ENCODE measurements around the gene HOOK1.

HOOK1 gene

DNA sequence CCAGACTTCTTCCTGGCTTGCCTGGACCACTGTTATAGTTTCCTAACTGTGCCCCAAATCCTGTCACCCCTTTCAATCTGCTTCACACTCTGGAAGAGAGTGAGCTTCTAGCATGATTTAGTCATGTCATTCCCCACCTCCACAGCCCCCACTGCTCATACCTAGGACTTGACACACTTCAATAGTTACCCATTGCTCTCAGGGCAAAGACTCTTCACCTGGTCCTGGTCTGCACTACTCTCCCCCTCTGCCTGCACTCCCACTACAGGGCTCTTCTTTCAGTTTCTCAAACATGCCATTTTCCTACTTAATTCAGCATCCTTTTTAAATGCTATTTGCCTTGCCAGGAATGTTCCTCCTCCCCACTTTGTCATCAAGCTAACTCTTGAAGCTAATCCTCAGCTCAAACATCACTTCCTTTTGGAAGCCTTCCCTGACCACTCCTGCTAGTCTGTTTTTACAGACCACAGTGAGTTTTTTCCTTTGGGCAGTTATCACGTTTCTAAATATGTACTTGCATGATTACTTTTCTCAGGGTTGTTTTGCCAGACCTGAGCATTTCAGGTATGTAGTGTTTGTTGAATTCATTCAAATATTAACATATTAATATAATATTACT, 87.1 kb downstream of the HOOK1 start:
- H3K27ac ChIP-seq (ENCODE audit: low read depth, low read length, poor library complexity, severe bottlenecking): no peak overlapping the region
- H3K4me3 ChIP-seq (ENCODE audit: low read depth, low read length, poor library complexity, severe bottlenecking): no peak overlapping the region
- H3K4me1 ChIP-seq (ENCODE audit: insufficient read depth, low read length, severe bottlenecking): no peaks in the 10 kb centered on the region
- TF ChIP-seq, protein P1, sequence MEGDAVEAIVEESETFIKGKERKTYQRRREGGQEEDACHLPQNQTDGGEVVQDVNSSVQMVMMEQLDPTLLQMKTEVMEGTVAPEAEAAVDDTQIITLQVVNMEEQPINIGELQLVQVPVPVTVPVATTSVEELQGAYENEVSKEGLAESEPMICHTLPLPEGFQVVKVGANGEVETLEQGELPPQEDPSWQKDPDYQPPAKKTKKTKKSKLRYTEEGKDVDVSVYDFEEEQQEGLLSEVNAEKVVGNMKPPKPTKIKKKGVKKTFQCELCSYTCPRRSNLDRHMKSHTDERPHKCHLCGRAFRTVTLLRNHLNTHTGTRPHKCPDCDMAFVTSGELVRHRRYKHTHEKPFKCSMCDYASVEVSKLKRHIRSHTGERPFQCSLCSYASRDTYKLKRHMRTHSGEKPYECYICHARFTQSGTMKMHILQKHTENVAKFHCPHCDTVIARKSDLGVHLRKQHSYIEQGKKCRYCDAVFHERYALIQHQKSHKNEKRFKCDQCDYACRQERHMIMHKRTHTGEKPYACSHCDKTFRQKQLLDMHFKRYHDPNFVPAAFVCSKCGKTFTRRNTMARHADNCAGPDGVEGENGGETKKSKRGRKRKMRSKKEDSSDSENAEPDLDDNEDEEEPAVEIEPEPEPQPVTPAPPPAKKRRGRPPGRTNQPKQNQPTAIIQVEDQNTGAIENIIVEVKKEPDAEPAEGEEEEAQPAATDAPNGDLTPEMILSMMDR (IDR thresholded peaks at IDR 0.05; ENCODE audit: low read length): no peak
- no peak for TF ChIP-seq EZH2 (IDR thresholded peaks at IDR 0.05; ENCODE audit: borderline replicate concordance, low read length)
- no peaks in the 10 kb centered on the region for H3K9me2 ChIP-seq (ENCODE audit: low read depth, low read length)
- H2AFZ ChIP-seq (ENCODE audit: low read length): no peak overlapping the region
- no peaks in the 10 kb centered on the region for H3K27me3 ChIP-seq (ENCODE audit: insufficient read depth, low read length)
- H3K36me3 ChIP-seq (ENCODE audit: insufficient read depth, low read length): no peaks in the 10 kb centered on the region
- H3K9ac ChIP-seq (ENCODE audit: low read length): no peak overlapping the region
- H3K9me3 ChIP-seq (ENCODE audit: low read length): no peaks in the 10 kb centered on the region
- no peaks in the 10 kb centered on the region for H3K79me2 ChIP-seq (ENCODE audit: insufficient read depth, low read length)
- H4K20me1 ChIP-seq (ENCODE audit: insufficient read depth, low read length): no peaks in the 10 kb centered on the region
- no peak overlapping the region for H3K4me2 ChIP-seq (ENCODE audit: low read length)
- no peaks in the 10 kb centered on the region for H3F3A ChIP-seq (ENCODE audit: insufficient read depth, low read length)

DNA sequence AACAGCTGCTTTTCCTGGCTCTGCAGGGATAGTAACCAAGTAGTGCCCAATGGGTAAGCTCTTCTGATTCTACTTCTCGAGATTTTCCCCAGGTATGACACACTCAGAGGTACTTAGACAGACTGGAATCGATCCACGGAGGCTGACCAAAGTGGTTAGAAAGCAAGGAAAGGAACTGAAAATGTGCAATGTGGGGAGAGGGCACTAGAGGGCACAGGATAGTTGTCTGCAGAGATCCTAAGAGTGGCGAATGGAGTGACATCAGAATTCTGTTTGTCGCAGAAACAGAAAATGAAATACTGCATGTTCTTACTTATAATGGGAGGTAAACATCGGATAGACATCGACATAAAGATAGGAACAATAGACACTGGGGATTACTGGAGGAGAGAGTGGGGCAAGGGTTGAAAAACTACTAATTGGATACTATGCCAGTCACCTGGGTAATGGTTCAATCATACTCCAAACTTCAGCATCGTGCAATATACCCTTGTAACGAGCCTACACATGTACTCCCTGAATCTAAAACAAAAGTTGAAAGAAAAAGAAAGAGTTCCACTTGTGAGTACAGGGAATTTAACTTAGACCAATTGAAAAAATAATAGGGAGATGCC, 88.5 kb downstream of the HOOK1 start:
- H4K20me1 ChIP-seq (ENCODE audit: insufficient read depth, low read length): no peaks in the 10 kb centered on the region
- no peaks in the 10 kb centered on the region for H3F3A ChIP-seq (ENCODE audit: insufficient read depth, low read length)
- TF ChIP-seq, protein P1 (IDR thresholded peaks at IDR 0.05; ENCODE audit: low read length): peak; percentile 56; the same call in 1 of the 2 replicates
- TF ChIP-seq EZH2 (IDR thresholded peaks at IDR 0.05; ENCODE audit: borderline replicate concordance, low read length): no peak
- no peak overlapping the region for H2AFZ ChIP-seq (ENCODE audit: low read length)
- H3K4me2 ChIP-seq (ENCODE audit: low read length): no peak overlapping the region
- H3K79me2 ChIP-seq (ENCODE audit: insufficient read depth, low read length): no peaks in the 10 kb centered on the region
- no peak overlapping the region for H3K9ac ChIP-seq (ENCODE audit: low read length)
- no peaks in the 10 kb centered on the region for H3K36me3 ChIP-seq (ENCODE audit: insufficient read depth, low read length)
- H3K4me1 ChIP-seq (ENCODE audit: insufficient read depth, low read length, severe bottlenecking): no peaks in the 10 kb centered on the region
- no peak overlapping the region for H3K4me3 ChIP-seq (ENCODE audit: low read depth, low read length, poor library complexity, severe bottlenecking)
- H3K27ac ChIP-seq (ENCODE audit: low read depth, low read length, poor library complexity, severe bottlenecking): no peak overlapping the region
- H3K9me2 ChIP-seq (ENCODE audit: low read depth, low read length): no peaks in the 10 kb centered on the region
- no peaks in the 10 kb centered on the region for H3K9me3 ChIP-seq (ENCODE audit: low read length)
- no peaks in the 10 kb centered on the region for H3K27me3 ChIP-seq (ENCODE audit: insufficient read depth, low read length)

DNA sequence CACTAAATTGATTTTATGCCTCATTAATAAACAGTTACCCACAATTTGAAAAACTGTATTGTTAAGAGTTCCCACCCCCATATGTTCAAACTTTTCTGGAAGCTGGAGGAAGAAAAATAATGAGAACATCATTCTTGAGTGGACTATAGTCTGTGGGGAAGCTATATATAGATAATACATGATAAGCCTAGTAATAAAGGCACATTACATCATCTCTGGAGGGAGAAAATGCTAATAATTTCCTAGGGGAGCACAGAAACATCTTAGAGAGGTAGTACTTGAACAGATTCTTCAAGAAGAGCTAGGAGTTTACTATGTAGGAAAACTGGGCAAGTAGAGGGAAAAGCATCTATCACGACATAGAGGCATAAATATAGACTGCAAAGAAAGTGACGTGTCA, 92.2 kb downstream of the HOOK1 start:
- no peak overlapping the region for H3K4me3 ChIP-seq (ENCODE audit: low read depth, low read length, poor library complexity, severe bottlenecking)
- no peaks in the 10 kb centered on the region for H4K20me1 ChIP-seq (ENCODE audit: insufficient read depth, low read length)
- no peaks in the 10 kb centered on the region for H3K79me2 ChIP-seq (ENCODE audit: insufficient read depth, low read length)
- TF ChIP-seq, protein P1 (IDR thresholded peaks at IDR 0.05; ENCODE audit: low read length): no peak
- TF ChIP-seq EZH2 (IDR thresholded peaks at IDR 0.05; ENCODE audit: borderline replicate concordance, low read length): no peak
- no peaks in the 10 kb centered on the region for H3K36me3 ChIP-seq (ENCODE audit: insufficient read depth, low read length)
- no peak overlapping the region for H3K9ac ChIP-seq (ENCODE audit: low read length)
- no peak overlapping the region for H3K4me2 ChIP-seq (ENCODE audit: low read length)
- no peaks in the 10 kb centered on the region for H3F3A ChIP-seq (ENCODE audit: insufficient read depth, low read length)
- no peak overlapping the region for H2AFZ ChIP-seq (ENCODE audit: low read length)
- no peaks in the 10 kb centered on the region for H3K9me3 ChIP-seq (ENCODE audit: low read length)
- H3K4me1 ChIP-seq (ENCODE audit: insufficient read depth, low read length, severe bottlenecking): no peaks in the 10 kb centered on the region
- H3K9me2 ChIP-seq (ENCODE audit: low read depth, low read length): no peaks in the 10 kb centered on the region
- H3K27ac ChIP-seq (ENCODE audit: low read depth, low read length, poor library complexity, severe bottlenecking): no peak overlapping the region
- no peaks in the 10 kb centered on the region for H3K27me3 ChIP-seq (ENCODE audit: insufficient read depth, low read length)
